Fibroblast of pulmonary artery (primary cell): ENCODE results near the gene IFFO2.

Experiments used
- DNase-seq: peaks from one replicate; pipeline ENCODE4 v3.0.0-alpha.2; 2010; ENCODE audit warnings: low read depth
- H3K4me3 ChIP-seq: replicated peaks from 2 replicates; pipeline ENCODE4 v1.5.1; 2011; ENCODE audit warnings: low read depth, mild to moderate bottlenecking, control low read depth, low read length, moderate library complexity
- TF ChIP-seq, protein P1 (sequence below): IDR thresholded peaks from 2 replicates; pipeline ENCODE4 v1.5.1; 2011; ENCODE audit warnings: mild to moderate bottlenecking, control low read depth, low read length, inconsistent platforms; ENCODE audit errors: missing control alignments

Gene IFFO2

DNA sequence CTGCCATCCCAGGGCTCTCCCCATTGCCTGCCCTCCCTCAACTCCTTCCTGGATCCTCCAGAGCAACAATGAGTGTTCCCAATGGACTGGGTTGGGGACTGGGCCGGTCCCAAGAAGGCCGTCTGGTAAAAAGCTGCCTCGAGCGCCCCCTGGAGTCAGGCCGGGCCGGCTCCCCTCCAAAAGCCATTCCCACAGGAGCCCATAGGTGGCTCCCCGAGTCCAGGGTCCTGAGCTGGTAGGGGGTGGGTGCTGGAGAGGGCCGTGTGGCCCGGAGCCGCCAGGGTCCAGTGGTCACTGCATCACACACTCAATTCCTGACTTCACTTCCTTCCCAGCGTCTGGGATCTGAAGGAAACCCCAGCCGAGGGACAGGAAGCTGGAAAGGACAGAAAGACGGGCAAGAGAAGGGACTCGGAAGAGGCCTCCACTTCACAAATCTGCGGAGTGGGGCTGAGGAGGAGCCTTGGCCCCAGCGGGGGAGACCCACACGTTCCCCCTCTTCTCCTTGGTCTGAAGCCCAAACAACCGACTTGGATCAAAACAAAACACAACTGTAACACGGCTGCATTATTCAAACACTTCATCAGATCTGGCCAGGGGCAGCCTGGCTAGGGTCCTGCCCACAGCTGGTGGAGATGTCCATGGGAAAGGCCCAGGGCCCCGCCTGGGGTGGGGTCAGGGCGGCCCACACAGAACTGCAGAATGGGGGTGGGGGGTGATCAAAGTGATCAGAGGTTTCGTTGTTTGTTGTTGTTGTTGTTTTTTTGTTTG, 43.2 kb downstream of the IFFO2 start:
- TF ChIP-seq, protein P1, sequence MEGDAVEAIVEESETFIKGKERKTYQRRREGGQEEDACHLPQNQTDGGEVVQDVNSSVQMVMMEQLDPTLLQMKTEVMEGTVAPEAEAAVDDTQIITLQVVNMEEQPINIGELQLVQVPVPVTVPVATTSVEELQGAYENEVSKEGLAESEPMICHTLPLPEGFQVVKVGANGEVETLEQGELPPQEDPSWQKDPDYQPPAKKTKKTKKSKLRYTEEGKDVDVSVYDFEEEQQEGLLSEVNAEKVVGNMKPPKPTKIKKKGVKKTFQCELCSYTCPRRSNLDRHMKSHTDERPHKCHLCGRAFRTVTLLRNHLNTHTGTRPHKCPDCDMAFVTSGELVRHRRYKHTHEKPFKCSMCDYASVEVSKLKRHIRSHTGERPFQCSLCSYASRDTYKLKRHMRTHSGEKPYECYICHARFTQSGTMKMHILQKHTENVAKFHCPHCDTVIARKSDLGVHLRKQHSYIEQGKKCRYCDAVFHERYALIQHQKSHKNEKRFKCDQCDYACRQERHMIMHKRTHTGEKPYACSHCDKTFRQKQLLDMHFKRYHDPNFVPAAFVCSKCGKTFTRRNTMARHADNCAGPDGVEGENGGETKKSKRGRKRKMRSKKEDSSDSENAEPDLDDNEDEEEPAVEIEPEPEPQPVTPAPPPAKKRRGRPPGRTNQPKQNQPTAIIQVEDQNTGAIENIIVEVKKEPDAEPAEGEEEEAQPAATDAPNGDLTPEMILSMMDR = peak; percentile 99
- peak; percentile 85 for DNase-seq
- H3K4me3 ChIP-seq = no peak overlapping the region

DNA sequence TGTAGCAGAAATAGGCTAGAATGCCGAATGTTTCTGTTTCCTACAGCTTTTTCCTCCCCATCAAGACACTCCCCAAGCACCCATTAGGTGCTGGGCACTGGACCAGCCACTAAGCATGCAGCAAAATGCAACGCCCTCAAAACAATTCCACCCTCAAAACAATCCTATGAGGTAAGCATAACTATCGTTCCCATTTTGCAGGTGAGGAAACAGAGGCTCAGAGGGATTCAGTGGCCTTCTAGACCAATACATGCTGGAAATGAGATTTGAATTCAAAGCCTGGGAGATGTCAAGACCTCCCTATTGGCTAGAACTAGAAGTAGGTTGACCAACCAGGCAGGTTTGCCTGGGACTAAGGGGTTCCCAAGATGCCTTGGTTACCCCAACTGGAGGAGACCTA, 43.9 kb downstream of the IFFO2 start:
- no peak overlapping the region for H3K4me3 ChIP-seq
- TF ChIP-seq, protein P1 = no peak
- no peak for DNase-seq

DNA sequence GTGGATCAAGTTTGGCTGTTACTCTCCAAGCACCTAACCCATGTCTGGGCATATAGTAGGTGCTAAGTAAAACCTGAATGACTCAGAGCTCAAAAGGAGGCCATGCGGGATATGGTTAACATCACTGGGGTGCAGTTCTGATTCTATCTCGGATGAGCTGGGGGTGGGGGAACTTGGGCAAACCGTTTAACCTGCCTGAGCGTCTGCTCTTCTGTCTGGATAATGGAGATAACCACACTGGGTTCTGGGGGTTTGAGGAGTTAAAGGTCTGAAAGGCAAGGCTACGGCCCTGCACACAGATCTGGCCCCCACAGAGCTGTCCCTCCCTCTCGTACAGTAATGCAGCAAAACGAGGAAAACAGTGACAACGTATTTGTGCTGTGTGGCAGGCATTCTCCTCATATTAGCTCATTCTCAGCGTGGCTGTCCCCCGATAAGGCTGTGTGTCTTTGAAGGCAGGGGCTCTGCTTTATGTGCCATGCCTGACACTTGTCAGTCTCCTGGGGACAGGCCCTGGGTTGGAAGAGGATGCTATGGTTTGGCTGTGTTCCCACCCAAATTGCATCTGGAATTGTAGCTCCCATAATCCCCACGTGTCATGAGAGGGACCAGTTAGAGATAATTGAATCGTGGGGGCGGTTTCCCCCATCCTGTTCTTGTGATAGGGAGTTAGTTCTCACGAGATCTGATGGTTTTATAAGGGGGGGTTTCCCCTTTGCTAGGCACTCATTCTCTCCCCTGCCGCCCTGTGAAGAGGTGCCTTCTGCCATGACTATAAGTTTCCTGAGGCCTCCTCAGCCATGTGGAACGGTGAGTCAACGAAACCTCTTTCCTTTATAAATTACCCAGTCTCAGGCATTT, 47.3 kb downstream of the IFFO2 start:
- no peak for DNase-seq
- TF ChIP-seq, protein P1 = no peak
- H3K4me3 ChIP-seq = no peak overlapping the region

DNA sequence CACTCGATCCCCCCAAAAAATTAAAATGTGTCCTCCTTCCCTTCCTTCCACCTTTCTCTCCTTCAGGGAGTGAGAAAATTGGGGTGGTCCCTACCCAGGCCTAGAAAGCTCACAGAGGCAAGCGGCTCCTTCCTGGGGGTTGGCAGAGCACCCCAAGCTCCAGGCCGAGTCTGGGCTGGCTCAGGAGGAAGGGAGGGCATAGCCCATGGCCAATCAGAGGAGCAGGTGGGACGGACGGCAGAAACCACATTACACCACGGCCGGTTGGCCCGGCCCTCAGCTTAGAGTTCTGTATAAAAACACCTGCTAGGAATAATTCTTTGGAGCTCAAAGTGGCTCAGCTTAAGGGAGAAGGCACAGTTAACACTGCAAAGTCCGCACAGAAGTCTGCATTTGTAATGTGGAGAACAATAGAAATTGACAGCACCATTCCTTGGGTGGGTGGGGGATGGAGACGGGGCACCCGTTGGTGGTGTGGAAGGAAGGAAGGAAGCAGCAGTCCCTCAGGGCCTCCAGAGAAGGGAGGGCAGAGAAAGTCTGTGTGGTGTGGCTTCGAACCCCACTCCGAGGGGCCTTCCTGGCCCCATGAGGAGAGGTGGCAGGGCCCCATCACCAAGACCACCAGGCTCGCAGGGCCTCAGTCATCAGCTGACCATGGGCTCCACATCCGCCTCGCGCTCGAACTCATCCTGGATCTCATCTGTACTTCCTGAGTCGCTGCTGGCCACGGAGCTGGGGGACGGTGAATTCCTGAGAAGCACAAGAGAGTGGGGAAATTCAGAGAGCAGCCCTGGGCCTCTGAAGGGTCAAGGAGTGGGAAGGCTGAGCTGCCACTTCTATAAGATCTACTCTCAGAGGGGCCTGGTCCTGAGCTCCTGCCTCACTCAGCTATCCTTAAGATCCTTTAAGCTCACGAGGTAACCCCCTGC, 48.3 kb downstream of the IFFO2 start:
- no peak for DNase-seq
- no peak overlapping the region for H3K4me3 ChIP-seq

DNA sequence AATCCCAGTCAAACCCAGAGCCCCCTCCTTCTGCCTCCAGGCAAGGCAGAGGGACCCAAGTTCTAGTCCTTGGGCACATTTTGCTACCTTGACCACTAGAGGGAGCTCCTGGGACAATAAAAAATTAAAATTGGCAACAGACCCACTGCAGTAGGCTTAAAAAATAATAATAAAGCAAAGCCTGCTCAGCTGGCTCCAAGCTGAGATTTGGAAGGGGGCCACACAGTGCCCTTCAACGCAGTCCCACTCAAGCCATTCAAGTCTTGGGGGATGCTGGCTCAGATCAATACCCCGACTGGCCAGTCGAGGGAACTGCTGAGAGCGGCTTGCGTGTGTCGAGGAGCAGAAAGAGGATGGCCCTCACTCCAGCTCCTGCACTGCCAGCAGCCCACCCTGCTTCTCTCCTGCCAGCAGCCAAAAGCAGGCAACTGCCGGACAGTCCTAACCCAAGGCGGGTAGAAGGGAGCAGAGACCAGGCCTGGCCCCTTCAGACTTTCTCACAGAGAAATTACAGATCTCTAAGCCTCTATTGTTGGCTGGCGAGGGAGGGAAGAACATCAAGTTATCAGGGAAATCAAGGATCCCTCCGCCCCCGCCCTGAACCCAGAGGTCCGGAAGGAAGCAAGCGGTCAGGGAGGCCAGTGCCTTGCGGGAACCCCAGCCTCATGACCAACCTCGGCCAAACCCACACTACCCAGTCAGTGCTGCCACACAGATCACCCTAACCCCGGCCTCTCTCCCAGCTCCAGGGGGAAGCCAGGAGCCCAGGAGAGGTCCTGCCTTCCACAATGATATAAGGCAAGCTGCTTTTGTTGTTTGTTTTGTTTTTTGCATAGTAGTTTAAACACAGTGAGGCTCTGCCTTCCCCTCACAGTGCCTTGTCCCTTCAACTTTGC, 49.2 kb downstream of the IFFO2 start:
- DNase-seq = peak; percentile 80
- TF ChIP-seq, protein P1 = peak; percentile 71
- no peak overlapping the region for H3K4me3 ChIP-seq

More for the DNA sequence above, 48.3 kb downstream of the IFFO2 start:
- TF ChIP-seq, protein P1 = no peak
